HEK293T (cell line): ENCODE data around the gene CADPS.

Experiments used
- ARNT ChIP-seq: fragments of 450-650 bp; IDR thresholded peaks from 2 replicates; pipeline ENCODE4 v1.6.1; 2017; ENCODE audit warnings: mild to moderate bottlenecking
- BHLHE40 ChIP-seq: fragments of 450-650 bp; IDR thresholded peaks from 2 replicates; pipeline ENCODE4 v1.6.1; 2016; ENCODE audit warnings: mild to moderate bottlenecking, moderate library complexity, borderline replicate concordance
- CTBP1 ChIP-seq: fragments of 450-650 bp; IDR thresholded peaks from 2 replicates; pipeline ENCODE4 v1.6.1; 2016; ENCODE audit warnings: borderline replicate concordance
- ELF4 ChIP-seq: fragments of 450-650 bp; IDR thresholded peaks from 2 replicates; pipeline ENCODE4 v1.6.1; 2017; ENCODE audit warnings: antibody characterized with exemption
- FOXA1 ChIP-seq: fragments of 450-650 bp; IDR thresholded peaks from 2 replicates; pipeline ENCODE4 v1.6.1; 2016; ENCODE audit warnings: mild to moderate bottlenecking
- FOXM1 ChIP-seq: fragments of 450-650 bp; IDR thresholded peaks from 2 replicates; pipeline ENCODE4 v1.6.1; 2017; ENCODE audit warnings: mild to moderate bottlenecking, borderline replicate concordance
- HDGF ChIP-seq: fragments of 450-650 bp; IDR thresholded peaks from 2 replicates; pipeline ENCODE4 v1.6.1; 2017; ENCODE audit warnings: antibody characterized with exemption, borderline replicate concordance
- L3MBTL2 ChIP-seq: fragments of 450-650 bp; conservative IDR thresholded peaks from 2 replicates; pipeline ENCODE4 v1.6.1; 2016; ENCODE audit warnings: mild to moderate bottlenecking
- NFRKB ChIP-seq: fragments of 450-650 bp; IDR thresholded peaks from 2 replicates; pipeline ENCODE4 v1.6.1; 2016; ENCODE audit warnings: mild to moderate bottlenecking, moderate library complexity
- SP1 ChIP-seq: fragments of 450-650 bp; IDR thresholded peaks from 2 replicates; pipeline ENCODE4 v1.6.1; 2017
- SUZ12 ChIP-seq: fragments of 450-650 bp; IDR thresholded peaks from 2 replicates; pipeline ENCODE4 v1.6.1; 2016; ENCODE audit warnings: mild to moderate bottlenecking
- TARDBP ChIP-seq: fragments of 450-650 bp; IDR thresholded peaks from 2 replicates; pipeline ENCODE4 v1.6.1; 2016
- TF ChIP-seq, protein P1 (sequence below): fragments of 450-650 bp; IDR thresholded peaks from 2 replicates; pipeline ENCODE4 v1.6.1; 2016

DNA sequence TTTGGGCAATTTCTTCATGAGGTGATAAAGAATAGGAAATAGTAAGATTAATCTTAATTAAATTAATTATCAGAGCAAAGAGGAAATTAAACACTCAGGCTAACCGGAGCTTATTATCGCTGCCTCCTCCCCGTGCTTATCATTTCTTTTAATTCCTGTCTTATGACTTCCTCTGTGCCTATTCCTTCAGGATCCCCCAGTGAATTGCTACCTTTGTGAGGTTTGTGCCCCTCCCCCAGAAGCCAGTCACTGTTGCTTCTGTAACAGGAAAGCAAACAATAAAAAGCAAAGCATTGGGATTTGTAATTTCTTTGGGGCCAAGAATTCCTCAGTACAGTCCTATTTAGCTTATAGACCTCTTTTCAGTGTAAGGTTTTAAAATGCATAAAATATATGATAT lies 164.5 kb downstream of the CADPS start:
- TF ChIP-seq SUZ12, result no peak
- no peak for TF ChIP-seq BHLHE40
- TF ChIP-seq ELF4, result no peak
- TF ChIP-seq SP1, result no peak
- TF ChIP-seq TARDBP, result no peak
- TF ChIP-seq NFRKB, result no peak
- TF ChIP-seq, protein P1, sequence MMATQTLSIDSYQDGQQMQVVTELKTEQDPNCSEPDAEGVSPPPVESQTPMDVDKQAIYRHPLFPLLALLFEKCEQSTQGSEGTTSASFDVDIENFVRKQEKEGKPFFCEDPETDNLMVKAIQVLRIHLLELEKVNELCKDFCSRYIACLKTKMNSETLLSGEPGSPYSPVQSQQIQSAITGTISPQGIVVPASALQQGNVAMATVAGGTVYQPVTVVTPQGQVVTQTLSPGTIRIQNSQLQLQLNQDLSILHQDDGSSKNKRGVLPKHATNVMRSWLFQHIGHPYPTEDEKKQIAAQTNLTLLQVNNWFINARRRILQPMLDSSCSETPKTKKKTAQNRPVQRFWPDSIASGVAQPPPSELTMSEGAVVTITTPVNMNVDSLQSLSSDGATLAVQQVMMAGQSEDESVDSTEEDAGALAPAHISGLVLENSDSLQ, result no peak
- TF ChIP-seq CTBP1, result no peak
- no peak for TF ChIP-seq FOXA1
- no peak for TF ChIP-seq FOXM1
- no peak for TF ChIP-seq ARNT
- TF ChIP-seq L3MBTL2, result no peak
- TF ChIP-seq HDGF, result no peak
